T follicular helper cell (primary cell): ENCODE data around the gene PRRC1.

ENCODE experiments used
- DNase-seq: peaks from one replicate; pipeline ENCODE4 v3.0.0-alpha.2; 2020; ENCODE audit warnings: low read depth

Gene PRRC1

GRCh38 chr5:127580731-127581130, 63.3 kb downstream of the PRRC1 start:
- DNase-seq: no peak

- no peak for DNase-seq
These were observed 64.0 kb downstream of the PRRC1 start for GRCh38 chr5:127581450-127581849.

GRCh38 chr5:127582773-127583370, 65.4 kb downstream of the PRRC1 start:
- no peak for DNase-seq

- no peak for DNase-seq
These were observed 66.4 kb downstream of the PRRC1 start for GRCh38 chr5:127583866-127584265.

GRCh38 chr5:127585661-127586060, 68.2 kb downstream of the PRRC1 start:
- no peak for DNase-seq

GRCh38 chr5:127586066-127586770, 68.8 kb downstream of the PRRC1 start:
- no peak for DNase-seq

- no peak for DNase-seq
These were observed 69.4 kb downstream of the PRRC1 start for GRCh38 chr5:127586811-127587210.

GRCh38 chr5:127587246-127587917, 69.9 kb downstream of the PRRC1 start:
- DNase-seq: no peak

GRCh38 chr5:127588368-127588767, 70.9 kb downstream of the PRRC1 start:
- no peak for DNase-seq

GRCh38 chr5:127589309-127590030, 72.0 kb downstream of the PRRC1 start:
- no peak for DNase-seq

- DNase-seq: no peak
These were observed 72.8 kb downstream of the PRRC1 start for GRCh38 chr5:127590156-127590722.

GRCh38 chr5:127595484-127596368, 78.3 kb downstream of the PRRC1 start:
- DNase-seq: no peak

GRCh38 chr5:127596501-127596900, 79.1 kb downstream of the PRRC1 start:
- no peak for DNase-seq

- no peak for DNase-seq
These were observed 81.9 kb downstream of the PRRC1 start for GRCh38 chr5:127599320-127599719.

- no peak for DNase-seq
These were observed 82.4 kb downstream of the PRRC1 start for GRCh38 chr5:127599847-127600246.

- no peak for DNase-seq
These were observed 83.7 kb downstream of the PRRC1 start for GRCh38 chr5:127601111-127601510.

- DNase-seq: no peak
These were observed 84.2 kb downstream of the PRRC1 start for GRCh38 chr5:127601601-127602000.

- DNase-seq: no peak
These were observed 85.0 kb downstream of the PRRC1 start for GRCh38 chr5:127602481-127602880.

- no peak for DNase-seq
These were observed 85.7 kb downstream of the PRRC1 start for GRCh38 chr5:127602896-127603844.
